Stimulated activated CD4-positive, alpha-beta T cell treated with anti-CD3 and anti-CD28 coated beads, Interleukin-15, amount 100 ng/mL, for 1 hour (primary cell): ENCODE data around the gene SEC16B.

ENCODE experiments used
- DNase-seq, 2 donors: peaks; one replicate each; pipeline ENCODE4 v3.0.0-alpha.2; 2020; ENCODE audit warnings: low read depth in 1 of 2, low spot score in 1 of 2

The SEC16B gene

DNA sequence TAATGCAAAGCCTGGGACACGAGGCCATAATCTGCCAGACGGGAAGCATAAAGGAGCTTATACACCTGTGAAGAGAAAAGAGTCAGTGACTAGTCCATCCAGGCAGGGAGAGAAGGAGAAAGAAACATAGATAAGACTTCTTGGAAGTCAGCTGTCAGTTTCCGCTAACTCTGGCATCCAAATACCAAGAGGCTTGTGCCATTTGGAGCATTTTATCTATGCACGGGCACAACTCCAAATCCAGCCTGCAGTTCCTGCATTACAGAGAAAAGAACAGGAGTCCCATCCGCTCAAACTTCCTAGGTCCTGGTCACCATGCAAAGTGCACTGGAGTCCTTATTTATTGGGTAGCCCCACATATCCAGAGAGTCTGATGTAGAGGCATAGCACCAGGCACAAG is 27.9 kb downstream of the SEC16B start:
- DNase-seq, result no peak

DNA sequence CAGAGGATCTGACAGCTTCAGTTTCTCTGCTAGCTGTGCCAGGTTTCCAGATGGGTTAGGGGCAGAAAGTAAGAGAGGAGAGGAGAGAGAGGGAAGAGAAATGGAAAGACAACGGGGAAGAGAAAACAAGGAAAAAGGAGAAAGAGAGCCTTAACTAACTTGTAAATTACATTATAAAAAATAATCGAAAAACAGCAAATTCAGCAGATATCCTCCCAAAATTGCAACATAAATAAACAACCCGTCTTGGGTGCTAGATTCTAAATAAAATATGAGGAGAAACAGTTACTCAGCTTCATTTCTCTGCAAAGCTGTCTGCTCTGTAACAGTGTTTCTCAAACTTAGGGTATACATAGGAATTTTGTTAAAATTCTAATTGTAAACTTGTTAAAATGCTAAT is 29.2 kb downstream of the SEC16B start:
- DNase-seq, result no peak

DNA sequence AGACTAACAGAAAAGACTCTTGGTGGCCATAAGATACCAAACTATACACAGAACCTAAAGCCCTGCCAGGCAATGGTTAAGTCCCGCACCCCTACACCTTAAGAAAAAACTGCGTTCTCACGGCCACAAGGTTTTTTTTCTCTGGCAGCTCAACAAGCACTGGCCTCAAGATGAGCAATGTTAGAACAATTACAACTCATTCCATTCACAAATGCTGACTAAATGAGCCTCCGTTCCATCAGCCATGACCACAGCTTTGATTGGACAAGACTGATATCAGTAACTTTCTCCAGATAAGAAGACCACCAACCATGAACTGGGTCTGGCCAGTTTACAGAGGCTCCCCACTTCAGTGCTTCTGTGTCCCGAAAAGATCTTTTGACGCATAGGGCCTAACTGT is 31.9 kb downstream of the SEC16B start:
- DNase-seq, result no peak

DNA sequence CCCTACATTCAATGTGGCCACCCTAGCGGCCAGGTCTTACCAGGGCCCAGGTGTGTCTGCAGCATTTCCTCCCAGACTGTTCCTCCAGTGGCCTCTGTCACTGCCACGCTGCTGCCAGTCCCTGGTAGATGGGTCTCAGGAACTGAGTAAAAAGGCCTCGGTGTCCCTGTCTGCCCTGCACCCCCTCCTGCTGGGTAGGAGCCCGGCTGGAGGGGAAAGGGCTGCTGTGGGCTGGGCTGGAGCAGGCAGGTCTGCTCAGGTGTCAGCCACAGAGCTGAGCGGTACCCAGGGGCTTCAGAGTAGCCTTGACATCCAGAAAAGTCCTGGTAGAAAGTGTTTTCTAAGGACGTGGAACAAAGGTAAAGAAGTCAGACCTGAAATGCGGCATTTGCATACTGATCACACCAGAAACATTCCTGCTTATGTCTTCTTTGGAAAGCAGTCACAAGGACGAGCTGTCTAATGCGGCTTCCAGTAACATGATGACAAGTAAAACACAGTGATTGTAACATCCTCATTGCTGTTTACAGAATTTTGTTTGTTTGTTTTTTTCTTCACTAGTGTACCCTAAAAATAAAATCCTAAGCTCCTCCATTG is 32.6 kb downstream of the SEC16B start:
- no peak for DNase-seq

DNA sequence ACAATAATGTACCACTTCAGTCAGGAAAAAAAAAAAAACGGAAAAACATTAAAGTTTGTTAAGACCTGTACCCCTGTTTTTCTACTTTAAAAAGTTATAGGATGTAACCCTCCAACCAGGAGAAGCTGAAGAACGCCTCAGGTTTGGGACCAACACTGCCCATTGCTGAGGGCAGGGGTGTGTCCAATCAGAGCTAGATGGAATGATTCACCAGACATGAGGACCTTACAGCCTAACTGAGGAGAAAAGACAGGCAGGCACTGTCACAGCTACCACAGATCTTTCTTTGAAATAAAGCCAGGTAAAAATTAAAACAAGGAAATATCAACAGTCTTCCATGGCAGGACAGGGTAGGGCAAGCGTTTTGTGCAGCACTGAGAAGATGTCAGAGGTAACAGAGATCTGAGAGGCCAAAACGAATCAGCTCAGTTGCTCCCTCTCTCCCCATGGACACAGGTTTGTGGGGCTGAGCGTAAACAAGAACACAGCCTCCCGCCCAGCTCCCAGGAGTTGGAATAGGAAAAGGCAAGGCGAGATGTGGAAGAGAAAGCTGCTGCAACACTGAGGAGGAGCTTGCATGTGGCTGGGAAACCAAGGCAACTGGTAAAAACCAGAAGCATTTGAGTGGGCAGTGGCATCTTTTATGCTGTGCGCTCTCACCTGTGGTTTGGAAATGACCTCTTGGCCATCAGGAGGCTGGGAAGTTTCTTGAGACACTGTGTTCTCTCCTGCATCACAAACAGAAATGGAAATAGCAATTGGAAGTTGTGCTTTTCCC is 34.0 kb downstream of the SEC16B start:
- no peak for DNase-seq

DNA sequence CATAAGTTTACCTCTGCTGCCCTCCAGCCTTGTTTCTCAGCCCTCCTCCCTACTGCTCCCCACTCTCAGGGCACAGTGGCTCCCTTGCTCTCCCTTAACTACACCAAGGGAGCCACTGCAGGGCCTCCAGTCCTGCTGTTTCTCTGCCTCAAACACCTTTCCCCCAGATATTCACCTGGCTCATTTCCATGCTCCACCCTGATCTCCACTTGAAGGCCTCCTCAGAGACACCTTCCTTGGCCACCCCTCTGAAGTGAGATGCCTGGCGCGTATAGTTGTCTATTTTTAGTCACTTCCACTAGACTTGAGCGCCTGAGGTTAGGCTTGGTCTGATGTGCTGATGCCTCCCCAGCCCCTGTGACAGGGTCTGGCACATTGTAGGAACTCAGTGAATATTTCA is 34.9 kb downstream of the SEC16B start:
- no peak for DNase-seq

DNA sequence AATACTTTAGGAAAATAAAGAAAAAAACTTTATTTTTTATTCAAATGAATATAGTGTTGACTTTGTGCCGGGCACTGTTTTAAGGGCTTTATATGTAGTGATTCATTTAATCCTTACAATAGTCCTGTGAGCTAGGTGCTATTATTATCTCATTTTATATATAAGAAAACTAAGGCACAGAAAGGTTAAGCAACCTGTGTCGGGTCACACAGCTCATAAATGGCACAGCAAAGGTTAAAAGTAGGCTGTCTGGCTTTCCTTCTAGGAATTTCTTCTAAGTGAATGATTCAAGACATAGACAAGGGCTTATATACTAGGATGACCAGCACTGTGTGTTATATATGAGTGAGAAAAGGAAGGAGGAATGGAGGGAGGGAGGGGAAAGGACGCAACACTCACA is 35.4 kb downstream of the SEC16B start:
- no peak for DNase-seq

DNA sequence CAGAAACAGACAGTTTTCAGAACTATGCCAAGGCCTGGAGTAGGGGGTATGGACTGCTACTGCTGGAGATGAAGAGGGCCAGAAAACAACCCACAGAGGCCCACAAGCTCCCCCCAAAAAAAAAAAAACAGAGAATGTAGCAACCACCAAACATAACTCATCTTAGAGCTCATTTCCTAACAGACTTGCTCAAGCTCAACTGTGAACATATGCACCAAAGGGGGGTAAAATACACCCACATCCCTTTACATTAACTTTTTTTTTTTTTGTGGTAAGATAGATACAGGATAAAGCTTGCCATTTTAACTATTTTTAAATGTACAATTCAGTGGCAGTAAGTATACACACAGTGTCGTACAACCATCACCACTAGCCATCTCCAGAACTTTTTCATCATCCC is 36.0 kb downstream of the SEC16B start:
- DNase-seq, result no peak

DNA sequence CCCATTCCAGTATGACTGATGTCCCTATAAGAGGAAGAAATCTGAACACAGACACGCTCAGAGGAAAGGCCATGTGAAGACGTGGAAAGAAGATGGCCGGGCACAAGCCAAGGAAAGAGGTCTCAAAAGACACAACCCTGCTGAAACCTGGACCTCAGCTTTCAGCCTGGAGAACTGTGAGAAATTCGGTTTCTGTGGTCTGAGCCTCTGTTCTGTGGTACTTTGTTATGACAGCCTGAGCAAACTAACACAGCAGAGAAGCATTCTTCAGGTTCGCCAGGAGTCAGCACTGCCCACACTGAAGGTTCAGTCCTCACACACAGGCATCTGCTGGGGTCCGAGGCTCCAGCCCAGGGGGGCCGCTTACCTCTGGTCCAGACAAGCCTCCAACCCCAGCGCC is 37.7 kb downstream of the SEC16B start:
- DNase-seq, result no peak

DNA sequence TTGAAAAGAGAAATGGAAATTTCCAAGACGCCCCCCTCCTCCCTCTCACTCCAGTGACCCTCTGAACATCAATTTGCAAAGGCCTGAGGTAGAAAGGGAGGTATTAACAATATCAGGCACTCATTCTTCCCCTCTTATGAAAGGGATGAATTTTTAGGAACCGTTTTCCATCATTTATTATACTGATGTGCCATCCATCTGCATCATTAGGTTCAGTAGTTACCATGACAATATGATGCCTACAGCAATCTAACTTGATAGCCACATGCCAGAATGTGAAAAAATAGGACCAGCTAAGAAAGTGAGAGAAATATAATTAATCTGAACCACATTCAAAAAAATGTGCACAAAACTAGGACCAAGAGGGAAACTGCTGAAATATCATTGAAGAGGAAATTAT is 40.9 kb downstream of the SEC16B start:
- no peak for DNase-seq

DNA sequence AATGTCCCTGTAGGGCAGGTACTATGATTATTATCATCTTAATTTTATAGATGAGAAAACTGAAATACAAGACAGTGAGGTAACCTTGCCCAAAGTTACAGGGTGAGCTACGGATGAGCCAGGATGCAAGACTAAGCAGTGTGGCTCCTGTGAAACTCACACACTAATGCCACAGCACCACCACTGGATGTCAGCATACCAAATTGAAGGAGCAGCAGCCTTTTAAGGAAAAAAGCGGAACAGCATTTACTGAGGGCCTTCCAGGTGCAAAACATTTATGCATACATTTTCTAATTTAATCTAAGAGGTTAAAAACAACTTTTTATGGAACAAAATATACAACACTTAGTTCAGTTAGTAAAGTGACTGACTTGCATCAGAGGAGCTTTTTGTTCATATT is 41.7 kb downstream of the SEC16B start:
- no peak for DNase-seq

DNA sequence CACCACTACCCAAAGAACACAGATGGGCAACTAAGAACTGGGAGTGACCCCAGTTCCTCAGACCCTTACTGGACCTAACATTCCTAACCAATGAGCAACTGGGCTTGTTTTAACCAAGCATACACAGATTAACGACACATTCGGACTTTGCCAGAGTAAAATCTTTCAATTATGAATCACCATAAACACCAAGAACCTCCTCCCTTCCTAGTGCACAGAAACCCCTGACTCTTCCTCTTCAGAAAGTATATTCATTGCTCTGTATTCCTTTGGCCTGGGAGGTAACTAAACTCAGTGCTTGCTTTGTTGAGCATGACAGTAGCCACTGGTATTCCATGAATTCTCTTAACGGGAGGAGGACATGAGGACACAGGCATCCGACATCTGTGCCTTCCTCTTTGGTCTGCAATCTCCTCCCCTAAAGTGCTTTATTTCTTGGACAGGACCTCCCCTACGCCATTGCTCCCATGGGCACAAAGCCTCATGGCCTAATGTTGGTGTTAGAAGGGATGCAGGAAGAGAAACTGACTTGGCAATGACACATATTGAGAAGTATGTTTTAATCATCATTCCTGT is 42.7 kb downstream of the SEC16B start:
- no peak for DNase-seq

DNA sequence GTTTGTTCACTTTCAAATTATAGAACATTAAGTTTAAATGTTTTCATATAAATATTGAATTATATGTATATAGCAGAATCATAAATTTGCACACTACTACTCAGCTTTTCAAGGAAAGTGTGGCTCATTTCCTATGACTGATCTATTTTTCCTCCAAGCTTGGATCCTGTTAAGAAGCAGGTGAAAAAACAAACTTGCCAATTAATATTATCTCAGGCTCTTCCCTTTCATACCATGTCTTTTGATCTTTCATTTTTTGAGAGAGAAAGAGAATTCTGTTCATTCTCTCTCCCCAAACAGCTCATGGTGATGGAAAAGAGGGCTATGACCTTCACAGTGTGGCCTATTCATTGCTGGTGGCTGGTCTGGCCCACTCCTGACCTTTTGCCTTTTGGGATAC is 43.7 kb downstream of the SEC16B start:
- DNase-seq, result no peak

DNA sequence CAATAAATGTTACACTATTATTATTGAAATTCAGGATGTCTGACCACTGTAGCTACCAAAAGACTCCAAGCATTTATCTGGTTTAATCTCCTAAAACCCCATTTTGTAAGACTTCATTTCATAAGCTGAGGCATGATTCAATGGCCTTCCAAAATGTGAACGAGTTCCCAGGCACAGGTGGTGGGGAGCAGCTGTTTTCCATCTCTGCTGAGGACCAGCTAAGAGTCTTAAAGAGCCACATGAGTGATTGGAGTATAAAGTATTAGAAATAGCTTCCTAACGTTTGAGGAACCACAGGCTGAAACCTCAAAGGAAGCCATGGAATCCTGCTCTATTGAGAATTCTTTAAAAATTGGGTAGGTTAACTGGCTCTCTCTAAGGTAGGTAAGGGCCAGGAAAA is 44.9 kb downstream of the SEC16B start:
- no peak for DNase-seq

DNA sequence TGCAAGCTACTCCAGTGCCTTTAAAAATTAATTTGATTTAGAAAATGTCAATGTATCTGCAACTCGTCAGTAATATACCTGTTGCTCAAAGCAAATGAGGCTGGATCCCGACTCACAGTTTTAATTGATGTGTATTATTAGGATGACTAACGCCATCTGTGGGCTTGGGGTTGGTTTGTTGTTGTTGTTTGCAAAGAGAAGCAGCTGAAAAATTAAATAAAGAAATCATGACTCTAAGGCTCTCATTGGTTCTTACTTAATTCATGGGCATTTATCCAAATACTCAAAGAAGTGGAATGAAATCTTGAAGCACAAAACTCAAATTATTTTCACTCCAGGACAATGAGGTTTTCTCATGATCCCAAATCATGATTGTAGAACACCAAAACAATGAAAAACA is 46.4 kb downstream of the SEC16B start:
- no peak for DNase-seq

DNA sequence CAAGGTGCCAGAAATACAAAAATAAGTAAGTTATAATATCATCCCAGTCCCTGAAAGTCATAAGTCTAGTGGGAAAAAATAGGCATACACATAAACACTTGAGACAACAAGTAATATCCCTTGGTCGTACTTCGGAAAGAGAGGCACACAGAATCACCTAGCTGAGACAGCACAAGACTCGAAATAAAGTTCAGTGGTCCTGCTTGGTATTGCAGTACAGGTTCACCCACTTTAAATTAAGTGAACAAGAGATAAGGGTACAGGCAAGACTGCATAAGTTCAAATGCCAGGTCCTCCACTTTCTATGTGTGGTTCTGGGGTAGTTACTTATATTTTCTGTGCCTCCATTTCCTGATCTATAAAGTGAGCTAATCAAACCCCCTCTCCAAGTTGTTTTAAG is 47.6 kb downstream of the SEC16B start:
- DNase-seq, result no peak

DNA sequence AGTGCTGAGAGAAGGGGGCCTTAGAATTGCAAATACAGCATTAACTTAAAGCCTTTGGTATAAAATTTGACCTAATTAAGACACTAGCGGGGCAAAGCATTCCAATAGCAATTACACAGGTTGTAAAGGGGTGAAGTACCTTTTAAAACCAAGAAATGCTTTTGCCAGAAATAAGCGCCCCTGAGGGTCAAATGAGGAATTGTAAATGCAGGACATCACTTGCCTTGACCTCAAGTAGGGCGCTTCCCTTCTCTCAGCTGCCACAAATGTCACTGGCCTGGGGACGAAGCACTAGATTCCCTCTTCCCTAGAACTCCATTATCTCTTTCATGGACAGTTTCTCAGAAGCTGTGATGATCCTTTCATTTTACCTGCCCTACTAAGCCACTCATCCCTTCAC is 48.3 kb downstream of the SEC16B start:
- DNase-seq, result no peak

DNA sequence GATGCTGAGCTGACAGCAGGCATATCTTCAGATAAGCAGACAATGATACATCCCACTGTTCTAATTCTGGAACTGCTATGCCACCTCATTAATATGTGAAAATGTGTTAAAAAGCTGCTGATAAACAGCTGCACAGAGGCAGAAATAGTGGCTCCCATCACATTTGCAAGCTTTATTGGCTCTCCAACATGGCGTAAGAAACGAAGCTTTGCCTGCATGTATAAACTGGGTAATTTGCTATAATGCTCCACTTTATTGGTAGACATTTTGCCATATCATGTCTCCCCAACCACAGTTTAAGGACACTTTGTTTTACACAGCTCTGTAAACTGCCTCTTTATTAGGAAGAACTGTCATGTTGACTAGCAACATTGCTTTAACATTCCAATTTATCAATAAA is 49.8 kb downstream of the SEC16B start:
- DNase-seq, result no peak

DNA sequence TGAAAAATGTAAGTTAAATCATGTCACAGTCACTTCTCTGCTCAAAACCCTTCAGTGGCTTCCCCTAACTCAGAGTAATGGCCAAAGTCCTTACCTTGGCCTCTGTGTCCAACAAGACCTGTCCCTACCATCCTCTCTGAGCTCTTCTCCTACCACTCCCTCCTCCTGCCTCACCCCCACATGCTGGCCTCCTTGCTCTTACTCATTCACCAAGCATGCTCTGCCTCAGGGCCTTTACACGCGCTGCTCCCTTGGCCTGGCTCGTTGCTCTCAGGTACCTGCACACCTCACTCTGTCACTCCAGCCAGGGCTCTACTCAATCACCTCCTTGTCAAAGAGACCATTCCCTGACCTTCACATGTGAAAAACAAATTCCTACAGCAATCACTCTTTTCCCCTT is 54.2 kb downstream of the SEC16B start:
- DNase-seq, result no peak

DNA sequence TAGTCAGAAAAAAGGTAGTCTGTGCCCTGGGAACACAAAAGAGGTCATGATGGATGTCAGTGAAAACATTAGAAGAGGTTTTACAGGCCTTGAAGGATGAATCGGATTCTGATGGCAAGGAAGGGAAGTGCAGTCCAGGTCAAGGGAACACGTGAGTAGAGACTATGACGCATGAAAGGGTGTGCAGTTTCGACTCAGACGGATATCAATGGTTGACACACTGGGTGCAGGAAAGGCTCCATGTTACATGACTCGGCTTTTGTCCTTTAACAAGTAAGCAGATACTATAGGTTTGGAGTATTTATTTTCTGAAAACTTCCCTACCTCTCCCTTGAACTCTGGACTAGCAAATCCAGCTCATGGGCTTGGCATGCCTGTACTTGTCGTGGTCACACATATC is 55.3 kb downstream of the SEC16B start:
- DNase-seq, result no peak

DNA sequence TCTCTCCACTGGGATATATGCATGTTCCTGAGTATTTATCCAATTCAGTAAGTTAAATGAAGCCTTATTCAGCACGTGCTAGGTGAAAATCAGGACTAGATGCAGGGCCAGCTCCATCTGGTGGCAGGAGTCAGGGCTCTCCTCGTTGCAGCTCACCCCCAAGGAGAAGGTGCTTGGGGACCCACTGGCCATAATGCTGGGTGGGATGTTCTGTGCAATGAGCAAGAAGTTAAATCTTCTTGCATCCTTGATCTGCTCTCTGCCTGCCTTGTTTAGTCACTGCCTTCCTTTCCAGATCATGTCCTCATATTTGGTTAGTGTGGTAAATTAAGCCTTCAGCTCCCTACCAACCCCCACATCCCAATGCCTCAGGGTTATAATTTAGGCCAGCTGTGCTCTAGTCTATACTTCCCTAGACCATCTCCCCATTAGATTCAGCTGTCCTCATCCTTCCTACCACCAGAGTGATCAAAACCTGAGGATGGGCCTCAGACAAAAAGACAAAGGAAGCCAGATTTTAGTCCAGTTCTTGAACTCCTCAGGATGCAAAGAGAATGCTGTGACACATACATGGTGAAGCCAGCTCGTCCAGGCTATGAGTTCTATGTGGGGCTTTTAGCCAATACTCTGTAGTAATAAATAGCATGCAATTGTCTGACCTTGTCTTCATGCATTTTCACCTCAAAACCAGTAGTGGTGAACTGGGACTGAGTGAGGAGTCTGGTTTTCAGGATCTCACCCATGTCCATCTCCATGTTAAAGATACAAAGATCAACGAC is 55.9 kb downstream of the SEC16B start:
- no peak for DNase-seq

DNA sequence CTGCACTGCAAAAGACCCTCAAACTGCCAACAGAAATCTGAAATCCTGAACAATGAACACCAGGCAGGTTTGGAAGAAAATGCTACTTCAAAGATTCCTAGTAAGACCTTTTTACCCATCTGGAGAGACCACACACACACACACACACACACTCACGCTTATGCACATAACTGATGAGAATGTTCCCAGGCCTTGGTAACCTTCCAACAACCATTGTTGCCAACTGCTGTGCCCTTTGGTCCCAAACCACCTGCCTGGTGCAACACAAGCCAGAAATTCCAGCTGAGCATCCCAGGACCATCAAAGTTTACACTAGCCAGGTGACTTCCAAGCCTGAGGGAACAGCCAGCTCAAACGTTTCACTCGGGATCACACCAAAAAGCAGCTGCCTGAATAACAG is 56.9 kb downstream of the SEC16B start:
- DNase-seq, result no peak
